Endothelial cell (in vitro differentiated cells): ENCODE measurements around the gene KLC3. TPM values are rescaled to one million over a fixed set of nuclear protein-coding genes. Genes with fewer than 3 reads are reported as not detected.
A peak's percentile ranks its signal among the peaks of the same experiment; 100 is the strongest.

Source experiments
- DNase-seq: peaks from one replicate; pipeline ENCODE4 v3.0.0; 2021; ENCODE audit warnings: low spot score
- H3K27ac Mint-ChIP-seq: one replicate; pipeline ENCODE4 v1.8.0; 2021; ENCODE audit warnings: mixed read lengths, inconsistent platforms; ENCODE audit not compliant: unreplicated experiment
- H3K27me3 Mint-ChIP-seq: one replicate; pipeline ENCODE4 v1.8.0; 2021; ENCODE audit warnings: mild to moderate bottlenecking, moderate library complexity, mixed read lengths, inconsistent platforms; ENCODE audit not compliant: unreplicated experiment
- H3K36me3 Mint-ChIP-seq: one replicate; pipeline ENCODE4 v1.8.0; 2021; ENCODE audit warnings: mild to moderate bottlenecking, low read depth, mixed read lengths, inconsistent platforms; ENCODE audit not compliant: unreplicated experiment
- H3K4me1 Mint-ChIP-seq: one replicate; pipeline ENCODE4 v1.8.0; 2021; ENCODE audit warnings: mild to moderate bottlenecking, mixed read lengths, inconsistent platforms; ENCODE audit not compliant: unreplicated experiment
- H3K4me3 Mint-ChIP-seq: one replicate; pipeline ENCODE4 v1.8.0; 2021; ENCODE audit warnings: mild to moderate bottlenecking, mixed read lengths, inconsistent platforms; ENCODE audit not compliant: unreplicated experiment
- H3K9me3 Mint-ChIP-seq: one replicate; pipeline ENCODE4 v1.8.0; 2021; ENCODE audit warnings: mixed read lengths, inconsistent platforms; ENCODE audit not compliant: unreplicated experiment
- long read RNA-seq: library from polyadenylated mRNA; unstranded; transcript quantifications from one replicate; pipeline ENCODE4 v2.0.0, GENCODE V29; 2020; ENCODE audit not compliant: unreplicated experiment
- total RNA-seq: library from RNA; stranded (reverse); fragmentation: NEBNext Ultra II Directional; extraction: Animal tissue kit (Norgen Biotek cat#: 25700); gene quantifications from one replicate; pipeline ENCODE4 v1.2.1, GENCODE V29; 2021; ENCODE audit not compliant: unreplicated experiment
- TF ChIP-seq, protein P1 (sequence below): fragments of 200-600 bp; sonication (generic); IDR thresholded peaks from one replicate; pipeline ENCODE4 v1.5.0; 2021; ENCODE audit warnings: antibody characterized with exemption; ENCODE audit not compliant: unreplicated experiment

The KLC3 gene
- total RNA-seq: 0.44 TPM
- long read RNA-seq: 0 reads

DNA sequence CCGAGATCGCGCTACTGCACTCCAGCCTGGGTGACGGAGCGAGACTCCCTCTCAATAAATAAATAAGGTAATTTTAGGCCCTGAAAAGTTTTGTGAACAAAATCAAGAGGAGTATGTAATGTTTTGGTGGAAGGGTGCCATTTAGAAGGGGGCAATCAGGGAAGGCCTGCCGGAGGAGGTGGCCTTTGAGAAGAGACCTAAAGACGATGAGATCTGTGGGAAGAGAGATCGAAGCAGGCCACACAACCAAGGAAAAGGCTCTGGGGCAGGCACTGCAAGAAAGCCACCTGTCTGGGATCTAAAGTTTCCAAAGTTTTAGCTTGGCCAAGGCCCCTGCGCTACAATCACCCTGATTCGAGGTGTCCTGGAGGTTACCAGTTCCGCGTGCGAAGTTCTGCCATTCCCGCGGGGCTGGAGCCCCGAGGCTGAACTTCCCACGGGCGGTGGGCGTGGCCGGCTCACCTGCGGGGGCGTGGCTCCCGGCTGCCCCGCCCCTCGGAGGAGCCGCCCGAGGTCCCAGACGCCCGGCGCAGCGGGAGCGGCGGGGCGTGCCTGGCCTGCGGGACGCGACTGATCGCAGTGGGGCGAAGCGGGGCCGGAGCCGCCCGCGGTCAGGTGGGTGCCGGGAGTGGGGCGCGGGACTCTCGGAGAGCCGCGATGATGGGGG, at the start of gene KLC3:
TSS of gene KLC3 (plus strand) at position 519 of the 667 bp plus-strand sequence. CDS start 4,792 bp downstream, outside the sequence.
- no peaks in the 10 kb centered on the region for H3K36me3 Mint-ChIP-seq
- H3K27ac Mint-ChIP-seq: no peak within 1 kb of the TSS
- H3K4me1 Mint-ChIP-seq: peaks cover 4% of the 10 kb centered on the region
- peak within 1 kb of the TSS; percentile 80 for H3K4me3 Mint-ChIP-seq
- peaks cover 7% of the 10 kb centered on the region for H3K27me3 Mint-ChIP-seq
- DNase-seq: peak; percentile 20
- TF ChIP-seq, protein P1, sequence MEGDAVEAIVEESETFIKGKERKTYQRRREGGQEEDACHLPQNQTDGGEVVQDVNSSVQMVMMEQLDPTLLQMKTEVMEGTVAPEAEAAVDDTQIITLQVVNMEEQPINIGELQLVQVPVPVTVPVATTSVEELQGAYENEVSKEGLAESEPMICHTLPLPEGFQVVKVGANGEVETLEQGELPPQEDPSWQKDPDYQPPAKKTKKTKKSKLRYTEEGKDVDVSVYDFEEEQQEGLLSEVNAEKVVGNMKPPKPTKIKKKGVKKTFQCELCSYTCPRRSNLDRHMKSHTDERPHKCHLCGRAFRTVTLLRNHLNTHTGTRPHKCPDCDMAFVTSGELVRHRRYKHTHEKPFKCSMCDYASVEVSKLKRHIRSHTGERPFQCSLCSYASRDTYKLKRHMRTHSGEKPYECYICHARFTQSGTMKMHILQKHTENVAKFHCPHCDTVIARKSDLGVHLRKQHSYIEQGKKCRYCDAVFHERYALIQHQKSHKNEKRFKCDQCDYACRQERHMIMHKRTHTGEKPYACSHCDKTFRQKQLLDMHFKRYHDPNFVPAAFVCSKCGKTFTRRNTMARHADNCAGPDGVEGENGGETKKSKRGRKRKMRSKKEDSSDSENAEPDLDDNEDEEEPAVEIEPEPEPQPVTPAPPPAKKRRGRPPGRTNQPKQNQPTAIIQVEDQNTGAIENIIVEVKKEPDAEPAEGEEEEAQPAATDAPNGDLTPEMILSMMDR: no peak
- no peaks in the 10 kb centered on the region for H3K9me3 Mint-ChIP-seq

DNA sequence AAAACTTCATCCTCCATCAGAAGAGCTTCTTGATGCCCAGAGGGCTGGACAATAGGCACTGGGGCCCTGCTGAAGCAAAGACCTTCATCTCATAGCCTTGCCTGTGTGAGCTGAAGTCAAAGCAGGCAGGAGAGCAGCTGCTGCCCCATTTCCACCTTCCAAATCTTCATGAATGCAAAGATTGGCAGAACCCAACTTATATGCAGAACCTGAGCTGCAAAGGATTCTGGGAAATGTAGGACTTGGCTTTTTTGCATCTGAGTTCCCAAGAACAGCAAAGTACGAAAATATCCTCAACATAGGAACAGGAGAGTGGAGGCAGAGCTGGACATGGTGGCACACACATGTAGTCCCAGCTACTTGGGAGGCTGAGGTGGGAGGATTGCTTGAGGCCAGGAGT, 48.7 kb upstream of the KLC3 start:
- Mint-ChIP-seq H3K9me3 (no peaks in the 10 kb centered on the region), H3K4me1 (no peaks in the 10 kb centered on the region), H3K27me3 (peaks cover 5% of the 10 kb centered on the region), H3K4me3 (no peak overlapping the region), H3K27ac (no peak overlapping the region), H3K36me3 (peaks cover 53% of the 10 kb centered on the region)
- no peak for DNase-seq
- TF ChIP-seq, protein P1: no peak

DNA sequence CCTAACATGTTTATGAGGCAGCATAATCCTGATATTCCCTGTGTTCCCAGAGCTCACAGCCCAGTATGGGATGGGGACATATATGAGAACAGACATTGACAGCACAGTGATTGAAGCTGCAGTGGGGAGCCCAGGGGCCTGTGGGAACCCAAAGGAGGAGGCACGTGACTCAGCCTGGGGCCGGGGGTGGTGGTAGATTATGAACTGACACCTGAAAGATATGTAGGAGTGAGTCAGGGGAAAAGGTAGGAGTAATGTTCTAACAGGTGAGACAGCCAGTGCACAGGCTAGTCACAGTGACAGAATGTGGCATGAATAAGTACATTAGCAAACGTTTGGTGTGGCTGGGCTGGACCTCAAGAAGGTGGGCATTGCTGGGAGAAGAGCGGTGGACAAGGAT, 46.9 kb upstream of the KLC3 start:
- H3K9me3 Mint-ChIP-seq: no peaks in the 10 kb centered on the region
- H3K27me3 Mint-ChIP-seq: peaks cover 9% of the 10 kb centered on the region
- DNase-seq: no peak
- H3K4me1 Mint-ChIP-seq: peaks cover 6% of the 10 kb centered on the region
- H3K27ac Mint-ChIP-seq: no peak overlapping the region
- H3K36me3 Mint-ChIP-seq: peaks cover 56% of the 10 kb centered on the region
- peak overlapping the region; percentile 65 for H3K4me3 Mint-ChIP-seq
- TF ChIP-seq, protein P1: no peak

DNA sequence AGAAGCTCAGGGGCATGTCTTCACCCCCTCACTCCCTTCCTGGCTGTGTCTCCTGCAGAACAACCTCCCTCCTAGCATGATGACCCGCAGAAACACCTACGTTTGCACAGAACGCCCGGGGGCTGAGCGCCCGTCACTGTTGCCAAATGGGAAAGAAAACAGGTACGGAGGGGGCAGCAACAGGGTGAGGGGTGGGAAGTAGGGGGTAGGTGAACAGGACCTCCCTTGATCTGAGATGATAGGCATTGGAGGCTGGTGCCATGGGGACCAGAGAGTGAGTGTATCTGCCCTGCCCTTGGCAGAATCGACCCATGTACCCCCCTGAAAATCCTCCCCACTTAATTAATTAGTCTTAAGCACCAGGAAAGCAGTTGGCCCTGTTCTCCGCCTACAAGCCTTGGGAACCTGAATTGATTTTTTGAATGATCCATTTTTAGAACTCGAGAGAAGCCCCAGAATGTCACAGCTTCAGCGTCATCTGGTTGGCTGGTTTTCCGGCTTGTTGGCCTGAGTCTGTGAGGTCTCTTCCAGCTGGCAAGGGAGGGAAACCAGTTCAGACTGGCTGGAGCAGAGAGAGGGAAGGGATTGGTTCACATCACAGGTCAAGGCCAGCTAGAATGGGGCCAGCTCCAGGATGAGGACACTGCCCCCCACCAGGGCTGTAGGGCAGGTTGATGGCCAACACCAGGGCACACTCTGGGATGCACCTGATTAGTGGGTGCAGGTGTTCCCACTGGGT, 46.1 kb upstream of the KLC3 start:
- Mint-ChIP-seq H3K36me3 (peaks cover 61% of the 10 kb centered on the region), H3K27me3 (peaks cover 8% of the 10 kb centered on the region), H3K4me3 (no peak overlapping the region), H3K9me3 (no peaks in the 10 kb centered on the region), H3K27ac (no peak overlapping the region), H3K4me1 (peaks cover 6% of the 10 kb centered on the region)
- TF ChIP-seq, protein P1: no peak
- DNase-seq: no peak

DNA sequence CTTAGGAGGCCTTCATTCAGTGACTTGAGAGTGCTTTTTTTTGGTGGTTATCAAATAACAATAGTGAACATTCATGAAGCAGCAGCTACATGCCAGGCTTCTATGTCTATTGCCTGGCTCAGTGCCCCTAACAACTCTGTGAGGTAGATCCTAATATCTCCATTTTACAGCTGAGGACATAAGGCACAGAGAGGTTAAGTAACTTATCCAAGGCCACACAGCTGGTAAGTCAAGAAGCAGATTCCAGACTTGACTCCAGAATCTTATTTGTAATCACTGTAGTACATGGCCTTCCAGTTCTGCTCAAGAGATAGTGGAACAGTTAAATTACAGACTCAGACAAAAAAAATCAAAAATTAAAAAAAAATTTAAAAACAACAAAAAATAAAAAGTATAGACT, 44.7 kb upstream of the KLC3 start:
- H3K4me3 Mint-ChIP-seq: no peak overlapping the region
- no peak for DNase-seq
- TF ChIP-seq, protein P1: no peak
- H3K36me3 Mint-ChIP-seq: peaks cover 67% of the 10 kb centered on the region
- H3K4me1 Mint-ChIP-seq: peaks cover 6% of the 10 kb centered on the region
- H3K9me3 Mint-ChIP-seq: no peaks in the 10 kb centered on the region
- no peak overlapping the region for H3K27ac Mint-ChIP-seq
- H3K27me3 Mint-ChIP-seq: peaks cover 9% of the 10 kb centered on the region
